GM12878 (cell line): ENCODE measurements around the gene FOXO3. TPM values are rescaled to one million over a fixed set of nuclear protein-coding genes. Genes with fewer than 3 reads are reported as not detected.

ENCODE experiments used
- ATAC-seq: fragments of 200-7000 bp; cut with Tn5 transposase; 3 replicates; pipeline ENCODE4 v1.9.1; 2020; ENCODE audit warnings: mild to moderate bottlenecking, moderate library complexity
- BruUV-seq: library from RNA; stranded (reverse); fragments of 400-500 nt; replicated peaks from 2 replicates; lab custom pipeline; 2021; lab: Mats Ljungman, UMichigan
- CTCF ChIA-PET: fragments of 300-600 bp; sonication (Branson Sonifier 250); formaldehyde crosslinking; extraction: SDS; loops from one replicate; lab custom pipeline; 2021; ENCODE audit warnings: inconsistent platforms; lab: Yijun Ruan, JAX
- POLR2A ChIA-PET: fragments of 350-600 bp; formaldehyde crosslinking; extraction: SDS; loops from one replicate; lab custom pipeline; 2021; ENCODE audit warnings: inconsistent platforms; lab: Charles Lee
- RAD21 ChIA-PET: fragments of 300-600 bp; sonication (Branson Sonifier 250); formaldehyde crosslinking; loops from one replicate; lab custom pipeline; 2023; ENCODE audit warnings: antibody characterized with exemption; ENCODE audit not compliant: unreplicated experiment; lab: Charles Lee
- SMC1A ChIA-PET: fragments of 300-600 bp; sonication (Branson Sonifier 250); formaldehyde crosslinking; loops from one replicate; lab custom pipeline; 2023; ENCODE audit not compliant: unreplicated experiment, uncharacterized antibody; lab: Charles Lee
- DNase-seq: peaks from one replicate; pipeline ENCODE4 v3.0.0-alpha.2; 2011; ENCODE audit warnings: low read depth, low spot score
- FAIRE-seq: peaks from 3 replicates; lab custom pipeline; 2011; peaks lifted over from hg19 to GRCh38; lab: Jason Lieb, UNC
- H2AFZ ChIP-seq: 2 replicates; pipeline ENCODE4 v1.6.0; 2011; ENCODE audit warnings: low read depth, low read length, control low read depth; ENCODE audit not compliant: control insufficient read depth
- H3K27ac ChIP-seq: 2 replicates; pipeline ENCODE4 v1.5.1; 2011; ENCODE audit warnings: control low read depth; ENCODE audit not compliant: control insufficient read depth, insufficient read depth
- H3K27me3 ChIP-seq, 2 experiments: replicated peaks in 1 of 2; 2 replicates each; pipeline versions ENCODE4 v1.6.0 to v1.6.1; 2011; ENCODE audit warnings: low read length in 1 of 2; ENCODE audit not compliant: control insufficient read depth in 2 of 2, insufficient read depth in 2 of 2
- H3K36me3 ChIP-seq, 2 experiments: 2 replicates each; pipeline ENCODE4 v1.5.1; 2011; ENCODE audit warnings: low read length in 1 of 2; ENCODE audit not compliant: control insufficient read depth in 2 of 2, insufficient read depth in 2 of 2
- H3K4me1 ChIP-seq: 2 replicates; pipeline ENCODE4 v1.6.1; 2011; ENCODE audit warnings: mild to moderate bottlenecking, low read length, moderate library complexity, mixed read lengths; ENCODE audit not compliant: control insufficient read depth, insufficient read depth
- H3K4me2 ChIP-seq: 2 replicates; pipeline ENCODE4 v1.6.0; 2011; ENCODE audit warnings: control low read depth; ENCODE audit not compliant: control insufficient read depth, insufficient read depth
- H3K4me3 ChIP-seq: fragments of 200-600 bp; sonication (generic); 2 replicates; pipeline ENCODE4 v1.5.1; 2016
- H3K79me2 ChIP-seq: 2 replicates; pipeline ENCODE4 v1.6.0; 2011; ENCODE audit warnings: low read length; ENCODE audit not compliant: control insufficient read depth, insufficient read depth
- H3K9ac ChIP-seq: 2 replicates; pipeline ENCODE4 v1.8.0; 2011; ENCODE audit warnings: low read length, control low read depth, mixed read lengths; ENCODE audit not compliant: control insufficient read depth, insufficient read depth
- H3K9me3 ChIP-seq: replicated peaks from 3 replicates; pipeline ENCODE4 v1.5.1; 2011; ENCODE audit warnings: mild to moderate bottlenecking, low read length; ENCODE audit not compliant: control insufficient read depth, insufficient read depth
- H4K20me1 ChIP-seq: 2 replicates; pipeline ENCODE4 v1.6.0; 2011; ENCODE audit not compliant: control insufficient read depth, insufficient read depth
- ESRRA ChIP-seq: IDR thresholded peaks from 2 replicates; pipeline ENCODE4 v1.6.1; 2012; ENCODE audit warnings: mild to moderate bottlenecking, low read length, improper control_type of control experiment
- EZH2 ChIP-seq: IDR thresholded peaks from 2 replicates; pipeline ENCODE4 v1.6.1; 2012; ENCODE audit warnings: low read depth, mild to moderate bottlenecking, control low read depth, inconsistent platforms, low read length, borderline replicate concordance; ENCODE audit not compliant: control insufficient read depth
- HCFC1 ChIP-seq: fragments of 150-350 bp; IDR thresholded peaks from 2 replicates; pipeline ENCODE4 v1.6.1; 2014; ENCODE audit warnings: low read length
- MYC ChIP-seq: IDR thresholded peaks from 2 replicates; pipeline ENCODE4 v1.6.1; 2011; ENCODE audit warnings: mild to moderate bottlenecking, low read length, moderate library complexity, inconsistent platforms; ENCODE audit not compliant: insufficient read depth, insufficient replicate concordance, insufficient read length, severe bottlenecking
- NFYA ChIP-seq: IDR thresholded peaks from 2 replicates; pipeline ENCODE4 v1.6.1; 2011; ENCODE audit warnings: low read depth, mild to moderate bottlenecking, low read length, improper control_type of control experiment, borderline replicate concordance
- RFX5 ChIP-seq: IDR thresholded peaks from 2 replicates; pipeline ENCODE4 v1.6.1; 2011; ENCODE audit warnings: low read depth, low read length, improper control_type of control experiment
- STAT3 ChIP-seq: IDR thresholded peaks from 2 replicates; pipeline ENCODE4 v1.6.1; 2011; ENCODE audit warnings: low read depth, low read length, improper control_type of control experiment
- ZSCAN29 ChIP-seq: fragments of 450-650 bp; IDR thresholded peaks from 2 replicates; pipeline ENCODE4 v1.6.1; 2017; ENCODE audit warnings: mild to moderate bottlenecking, moderate library complexity
- ZZZ3 ChIP-seq: IDR thresholded peaks from 2 replicates; pipeline ENCODE4 v1.6.1; 2011; ENCODE audit warnings: low read depth; ENCODE audit not compliant: control insufficient read depth, insufficient read length
- WGBS: methylation state at CpG from one replicate; pipeline ENCODE4 v1.1.6; 2016; ENCODE audit warnings: low lambda C conversion rate; ENCODE audit not compliant: insufficient replicate concordance, insufficient coverage; ENCODE audit errors: missing lambda C conversion rate; 5-methylcytosine and 5-hydroxymethylcytosine counted together
- in situ Hi-C: fragments of 300-500 bp; cut with MboI; formaldehyde crosslinking; loops from 9 replicates; pipeline ENCODE4 v1.14.3; 2018; ENCODE audit warnings: mixed read lengths
- intact Hi-C: fragments of 100-400 bp; cut with micrococcal nuclease; formaldehyde crosslinking; loops from one replicate; pipeline ENCODE4 v1.14.2; 2022; ENCODE audit not compliant: unreplicated experiment
- polyA plus RNA-seq, 11 experiments: library from polyadenylated mRNA; depleted of rRNA in 4 of 11; unstranded in 6 of 11; stranded (reverse) in 5 of 11; fragments of >200 nt; fragmentation: Nextera tagmentation in 4 of 11; fragmentation: Illumina TruSeq in 1 of 11; extraction: Ambion mirVana in 4 of 11; extraction: Trizol in 1 of 11; gene quantifications; 1 replicate in 1 of 11; 2 replicates in 10 of 11; pipeline versions ENCODE4 v1.2.1 to v1.2.3, GENCODE V29; 2011 to 2016; ENCODE audit warnings: inconsistent platforms in 2 of 11, missing spikeins in 2 of 11, low read depth in 1 of 11
- total RNA-seq, 4 experiments: library from RNA; depleted of rRNA in 3 of 4; stranded (reverse); fragments of >200 nt in 3 of 4; fragmentation: Illumina TruSeq in 1 of 4; extraction: Trizol in 1 of 4; gene quantifications; 2 replicates each; pipeline versions ENCODE4 v1.2.1 to v1.2.3, GENCODE V29; 2013 to 2021
- TF ChIP-seq, protein P1 (sequence below): fragments of 450-650 bp; formaldehyde crosslinking; IDR thresholded peaks from 2 replicates; pipeline ENCODE4 v1.5.0; 2022; ENCODE audit warnings: mild to moderate bottlenecking, missing genetic modification characterization
- TF ChIP-seq, protein P2 (sequence below), 3 experiments: IDR thresholded peaks in 2 of 3; conservative IDR thresholded peaks in 1 of 3; 2 replicates each; pipeline ENCODE4 v1.5.1; 2011; ENCODE audit warnings: low read depth in 3 of 3, low read length in 3 of 3, mild to moderate bottlenecking in 3 of 3, control low read depth in 2 of 3, moderate library complexity in 2 of 3, inconsistent platforms in 1 of 3, mixed read lengths in 1 of 3; ENCODE audit not compliant: control insufficient read depth in 2 of 3, insufficient read depth in 1 of 3; ENCODE audit errors: extremely low read depth in 1 of 3
- TF ChIP-seq, protein P3 (sequence below): fragments of 450-650 bp; IDR thresholded peaks from 2 replicates; pipeline ENCODE4 v1.6.1; 2017; ENCODE audit warnings: mild to moderate bottlenecking, moderate library complexity

Gene FOXO3
- total and polyA plus RNA-seq, 10 of the 15 experiments (the other 5 are each of a cell fraction or from before 2014, with no cell fraction given): 0.82 to 4.5 (median 1.7) TPM

DNA sequence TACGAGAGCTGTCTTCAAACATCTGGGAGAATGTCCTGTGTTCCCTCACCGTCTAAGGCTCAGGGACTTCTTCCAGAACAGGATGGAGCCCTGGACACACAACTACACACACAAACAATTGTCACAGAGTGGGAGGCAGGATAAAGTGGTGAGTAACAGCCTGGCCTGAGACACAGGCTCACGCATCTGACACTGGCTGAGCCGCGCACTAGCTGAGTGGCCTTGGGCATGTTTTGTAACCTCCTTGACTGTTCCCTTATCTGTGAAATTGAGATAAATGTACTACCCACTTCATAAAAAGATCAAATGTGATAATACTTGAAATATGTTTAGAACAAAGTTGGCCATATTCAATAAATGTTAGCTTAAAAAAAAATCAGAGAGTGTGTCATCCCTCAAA, 155.1 kb downstream of the FOXO3 start:
- Histone ChIP-seq H3K36me3 (no peaks in the 10 kb centered on the region), H3K9ac (no peak overlapping the region), H3K9me3 (no peaks in the 10 kb centered on the region; the same call in 2 of the 3 replicates), H3K27ac (no peak overlapping the region), H4K20me1 (no peaks in the 10 kb centered on the region), H3K4me2 (no peak overlapping the region), H3K4me3 (no peak overlapping the region), H3K4me1 (no peaks in the 10 kb centered on the region), H3K79me2 (no peaks in the 10 kb centered on the region), H3K27me3 (peaks cover 1 to 2% of the 10 kb centered on the region in 2 experiments; a peak in 3 of 4 replicates), H2AFZ (no peak overlapping the region)
- in situ Hi-C loops (no loop called here), intact Hi-C loops (no loop called here)
- TF ChIP-seq MYC (no peak), ESRRA (no peak), HCFC1 (no peak), STAT3 (no peak), ZSCAN29 (no peak), RFX5 (no peak), ZZZ3 (no peak), EZH2 (no peak), NFYA (no peak)
- TF ChIP-seq, protein P1, sequence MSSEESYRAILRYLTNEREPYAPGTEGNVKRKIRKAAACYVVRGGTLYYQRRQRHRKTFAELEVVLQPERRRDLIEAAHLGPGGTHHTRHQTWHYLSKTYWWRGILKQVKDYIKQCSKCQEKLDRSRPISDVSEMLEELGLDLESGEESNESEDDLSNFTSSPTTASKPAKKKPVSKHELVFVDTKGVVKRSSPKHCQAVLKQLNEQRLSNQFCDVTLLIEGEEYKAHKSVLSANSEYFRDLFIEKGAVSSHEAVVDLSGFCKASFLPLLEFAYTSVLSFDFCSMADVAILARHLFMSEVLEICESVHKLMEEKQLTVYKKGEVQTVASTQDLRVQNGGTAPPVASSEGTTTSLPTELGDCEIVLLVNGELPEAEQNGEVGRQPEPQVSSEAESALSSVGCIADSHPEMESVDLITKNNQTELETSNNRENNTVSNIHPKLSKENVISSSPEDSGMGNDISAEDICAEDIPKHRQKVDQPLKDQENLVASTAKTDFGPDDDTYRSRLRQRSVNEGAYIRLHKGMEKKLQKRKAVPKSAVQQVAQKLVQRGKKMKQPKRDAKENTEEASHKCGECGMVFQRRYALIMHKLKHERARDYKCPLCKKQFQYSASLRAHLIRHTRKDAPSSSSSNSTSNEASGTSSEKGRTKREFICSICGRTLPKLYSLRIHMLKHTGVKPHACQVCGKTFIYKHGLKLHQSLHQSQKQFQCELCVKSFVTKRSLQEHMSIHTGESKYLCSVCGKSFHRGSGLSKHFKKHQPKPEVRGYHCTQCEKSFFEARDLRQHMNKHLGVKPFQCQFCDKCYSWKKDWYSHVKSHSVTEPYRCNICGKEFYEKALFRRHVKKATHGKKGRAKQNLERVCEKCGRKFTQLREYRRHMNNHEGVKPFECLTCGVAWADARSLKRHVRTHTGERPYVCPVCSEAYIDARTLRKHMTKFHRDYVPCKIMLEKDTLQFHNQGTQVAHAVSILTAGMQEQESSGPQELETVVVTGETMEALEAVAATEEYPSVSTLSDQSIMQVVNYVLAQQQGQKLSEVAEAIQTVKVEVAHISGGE (CRISPR knock-in tag): no peak
- TF ChIP-seq, protein P2, sequence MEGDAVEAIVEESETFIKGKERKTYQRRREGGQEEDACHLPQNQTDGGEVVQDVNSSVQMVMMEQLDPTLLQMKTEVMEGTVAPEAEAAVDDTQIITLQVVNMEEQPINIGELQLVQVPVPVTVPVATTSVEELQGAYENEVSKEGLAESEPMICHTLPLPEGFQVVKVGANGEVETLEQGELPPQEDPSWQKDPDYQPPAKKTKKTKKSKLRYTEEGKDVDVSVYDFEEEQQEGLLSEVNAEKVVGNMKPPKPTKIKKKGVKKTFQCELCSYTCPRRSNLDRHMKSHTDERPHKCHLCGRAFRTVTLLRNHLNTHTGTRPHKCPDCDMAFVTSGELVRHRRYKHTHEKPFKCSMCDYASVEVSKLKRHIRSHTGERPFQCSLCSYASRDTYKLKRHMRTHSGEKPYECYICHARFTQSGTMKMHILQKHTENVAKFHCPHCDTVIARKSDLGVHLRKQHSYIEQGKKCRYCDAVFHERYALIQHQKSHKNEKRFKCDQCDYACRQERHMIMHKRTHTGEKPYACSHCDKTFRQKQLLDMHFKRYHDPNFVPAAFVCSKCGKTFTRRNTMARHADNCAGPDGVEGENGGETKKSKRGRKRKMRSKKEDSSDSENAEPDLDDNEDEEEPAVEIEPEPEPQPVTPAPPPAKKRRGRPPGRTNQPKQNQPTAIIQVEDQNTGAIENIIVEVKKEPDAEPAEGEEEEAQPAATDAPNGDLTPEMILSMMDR (IDR thresholded peaks at IDR 0.05 in 2 of 3, conservative IDR thresholded peaks at IDR 0.05 in 1 of 3; ENCODE audit: control insufficient read depth in 2 of 3, extremely low read depth in 1 of 3, insufficient read depth in 1 of 3, low read depth in 3 of 3, low read length in 3 of 3): no peak
- TF ChIP-seq, protein P3, sequence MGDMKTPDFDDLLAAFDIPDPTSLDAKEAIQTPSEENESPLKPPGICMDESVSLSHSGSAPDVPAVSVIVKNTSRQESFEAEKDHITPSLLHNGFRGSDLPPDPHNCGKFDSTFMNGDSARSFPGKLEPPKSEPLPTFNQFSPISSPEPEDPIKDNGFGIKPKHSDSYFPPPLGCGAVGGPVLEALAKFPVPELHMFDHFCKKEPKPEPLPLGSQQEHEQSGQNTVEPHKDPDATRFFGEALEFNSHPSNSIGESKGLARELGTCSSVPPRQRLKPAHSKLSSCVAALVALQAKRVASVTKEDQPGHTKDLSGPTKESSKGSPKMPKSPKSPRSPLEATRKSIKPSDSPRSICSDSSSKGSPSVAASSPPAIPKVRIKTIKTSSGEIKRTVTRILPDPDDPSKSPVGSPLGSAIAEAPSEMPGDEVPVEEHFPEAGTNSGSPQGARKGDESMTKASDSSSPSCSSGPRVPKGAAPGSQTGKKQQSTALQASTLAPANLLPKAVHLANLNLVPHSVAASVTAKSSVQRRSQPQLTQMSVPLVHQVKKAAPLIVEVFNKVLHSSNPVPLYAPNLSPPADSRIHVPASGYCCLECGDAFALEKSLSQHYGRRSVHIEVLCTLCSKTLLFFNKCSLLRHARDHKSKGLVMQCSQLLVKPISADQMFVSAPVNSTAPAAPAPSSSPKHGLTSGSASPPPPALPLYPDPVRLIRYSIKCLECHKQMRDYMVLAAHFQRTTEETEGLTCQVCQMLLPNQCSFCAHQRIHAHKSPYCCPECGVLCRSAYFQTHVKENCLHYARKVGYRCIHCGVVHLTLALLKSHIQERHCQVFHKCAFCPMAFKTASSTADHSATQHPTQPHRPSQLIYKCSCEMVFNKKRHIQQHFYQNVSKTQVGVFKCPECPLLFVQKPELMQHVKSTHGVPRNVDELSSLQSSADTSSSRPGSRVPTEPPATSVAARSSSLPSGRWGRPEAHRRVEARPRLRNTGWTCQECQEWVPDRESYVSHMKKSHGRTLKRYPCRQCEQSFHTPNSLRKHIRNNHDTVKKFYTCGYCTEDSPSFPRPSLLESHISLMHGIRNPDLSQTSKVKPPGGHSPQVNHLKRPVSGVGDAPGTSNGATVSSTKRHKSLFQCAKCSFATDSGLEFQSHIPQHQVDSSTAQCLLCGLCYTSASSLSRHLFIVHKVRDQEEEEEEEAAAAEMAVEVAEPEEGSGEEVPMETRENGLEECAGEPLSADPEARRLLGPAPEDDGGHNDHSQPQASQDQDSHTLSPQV: no peak
- FAIRE-seq (no peak), ATAC-seq (no peak), DNase-seq (no peak)
- ChIA-PET SMC1A (interaction anchor here (0.9 to 1.4 kb wide), 2 partner anchors 9 to 69 kb away, joined by 3 read pairs; no protein-coding TSS in a partner anchor), RAD21 (no interaction called here), CTCF (no interaction called here), POLR2A (no interaction called here)
- no TSS peak for BruUV-seq
- 76% methylated on average over 5 of the region's 5 CpGs for WGBS
